HCT116 (cell line): Measurements from ENCODE around the gene TSC22D3. TPM values are rescaled to one million over a fixed set of nuclear protein-coding genes. Genes with fewer than 3 reads are reported as not detected.

Experiments used
- ATAC-seq: fragments of 200-7000 bp; cut with Tn5 transposase; 2 replicates; pipeline ENCODE4 v1.9.1; 2020; ENCODE audit warnings: mild to moderate bottlenecking, moderate library complexity
- BruUV-seq: library from RNA; stranded (reverse); fragments of 400-500 nt; replicated peaks from 2 replicates; lab custom pipeline; 2021; lab: Mats Ljungman, UMichigan
- CTCF ChIA-PET: fragments of 300-600 bp; sonication (Branson Sonifier 250); formaldehyde crosslinking; loops from one replicate; lab custom pipeline; 2021; ENCODE audit warnings: antibody characterized with exemption; lab: Charles Lee
- POLR2A ChIA-PET: fragments of 300-600, 350-600 bp; sonication (Branson Sonifier 250); formaldehyde crosslinking; loops from one replicate; lab custom pipeline; 2021; ENCODE audit warnings: antibody characterized with exemption; lab: Charles Lee
- RAD21 ChIA-PET, 2 experiments: fragments of 300-600 bp; sonication (Branson Sonifier 250); formaldehyde crosslinking; loops; one replicate each; lab custom pipeline; 2023; ENCODE audit warnings: low total read pairs in 2 of 2; ENCODE audit not compliant: uncharacterized antibody in 2 of 2, unreplicated experiment in 2 of 2, low non-redundant PET in 1 of 2; lab: Charles Lee
- DNase-seq: peaks from one replicate; pipeline ENCODE4 v3.0.0-alpha.2; 2010; ENCODE audit warnings: low read depth, low spot score
- H2AFZ ChIP-seq: fragments of 200-600 bp; shearing (Covaris generic), sonication (generic); 2 replicates; pipeline ENCODE4 v1.6.1; 2017; ENCODE audit warnings: low read depth, mixed run types, mixed read lengths, antibody characterized with exemption, low read length; ENCODE audit not compliant: poor library complexity, severe bottlenecking
- H3K27ac ChIP-seq: 2 replicates; pipeline ENCODE4 v1.5.1; 2012; ENCODE audit warnings: low read depth, low read length
- H3K27me3 ChIP-seq: fragments of 200-600 bp; sonication (generic); 2 replicates; pipeline ENCODE4 v1.6.1; 2016; ENCODE audit warnings: mixed run types, low read length, mixed read lengths; ENCODE audit not compliant: insufficient read depth
- H3K36me3 ChIP-seq, 2 experiments: fragments of 200-500 bp in 1 of 2; fragments of 200-600 bp in 1 of 2; sonication (Bioruptor generic) in 1 of 2; sonication (generic) in 1 of 2; 2 replicates each; pipeline versions ENCODE4 v1.5.1 to v1.6.1; 2014 to 2016; ENCODE audit warnings: low read length in 2 of 2, inconsistent platforms in 1 of 2, mixed read lengths in 1 of 2, mixed run types in 1 of 2; ENCODE audit not compliant: insufficient read depth in 2 of 2, control insufficient read depth in 1 of 2
- H3K4me1 ChIP-seq, 2 experiments: fragments of 200-600 bp in 1 of 2; sonication (generic) in 1 of 2; 2 replicates each; pipeline versions ENCODE4 v1.5.1 to v1.6.1; 2012 to 2017; ENCODE audit warnings: low read length in 2 of 2, inconsistent platforms in 1 of 2, mild to moderate bottlenecking in 1 of 2, mixed read lengths in 1 of 2, mixed run types in 1 of 2, moderate library complexity in 1 of 2; ENCODE audit not compliant: insufficient read depth in 2 of 2, control insufficient read depth in 1 of 2
- H3K4me2 ChIP-seq: fragments of 200-600 bp; sonication (generic); 2 replicates; pipeline ENCODE4 v1.6.1; 2017; ENCODE audit warnings: mixed run types, low read length, mixed read lengths
- H3K4me3 ChIP-seq, 2 experiments: fragments of 200-600 bp in 1 of 2; sonication (generic) in 1 of 2; replicated peaks in 1 of 2; 2 replicates each; pipeline ENCODE4 v1.5.1; 2011 to 2016; ENCODE audit warnings: low read length in 2 of 2, control low read depth in 1 of 2, low read depth in 1 of 2, mild to moderate bottlenecking in 1 of 2, mixed read lengths in 1 of 2, mixed run types in 1 of 2
- H3K79me2 ChIP-seq: fragments of 200-600 bp; sonication (generic); 2 replicates; pipeline ENCODE4 v1.6.1; 2017; ENCODE audit warnings: mild to moderate bottlenecking, mixed run types, low read length, moderate library complexity, mixed read lengths; ENCODE audit not compliant: insufficient read depth
- H3K9ac ChIP-seq: fragments of 200-600 bp; sonication (generic); 2 replicates; pipeline ENCODE4 v1.6.1; 2016; ENCODE audit warnings: low read length, mixed read lengths
- H3K9me2 ChIP-seq: fragments of 200-600 bp; sonication (generic), shearing (Covaris generic); 2 replicates; pipeline ENCODE4 v1.6.1; 2017; ENCODE audit warnings: mixed run types, mild to moderate bottlenecking, moderate library complexity; ENCODE audit not compliant: insufficient read depth
- H3K9me3 ChIP-seq, 2 experiments: fragments of 200-500 bp in 1 of 2; fragments of 200-600 bp in 1 of 2; sonication (Bioruptor generic) in 1 of 2; sonication (generic) in 1 of 2; 2 replicates each; pipeline ENCODE4 v1.6.1; 2014 to 2017; ENCODE audit warnings: low read length in 2 of 2, mixed read lengths in 2 of 2, inconsistent platforms in 1 of 2, low read depth in 1 of 2, mild to moderate bottlenecking in 1 of 2, mixed run types in 1 of 2, moderate library complexity in 1 of 2; ENCODE audit not compliant: control insufficient read depth in 1 of 2, insufficient read depth in 1 of 2
- H4K20me1 ChIP-seq: fragments of 200-600 bp; sonication (generic), shearing (Covaris generic); 2 replicates; pipeline ENCODE4 v1.6.1; 2017; ENCODE audit warnings: mixed run types, mild to moderate bottlenecking, moderate library complexity; ENCODE audit not compliant: insufficient read depth
- ATF3 ChIP-seq: IDR thresholded peaks from 2 replicates; pipeline ENCODE4 v1.6.1; 2012
- CBX3 ChIP-seq: IDR thresholded peaks from 2 replicates; pipeline ENCODE4 v1.6.1; 2012; ENCODE audit warnings: low read depth
- CEBPB ChIP-seq: IDR thresholded peaks from 2 replicates; pipeline ENCODE4 v1.6.1; 2012; ENCODE audit warnings: low read depth
- CTCF ChIP-seq, 3 experiments: fragments of 200-600 bp in 1 of 3; sonication (generic) in 1 of 3; IDR thresholded peaks in 2 of 3; conservative IDR thresholded peaks in 1 of 3; 2 replicates each; pipeline ENCODE4 v1.5.1; 2012 to 2017; ENCODE audit warnings: low read depth in 2 of 3, low read length in 2 of 3, antibody characterized with exemption in 1 of 3, borderline replicate concordance in 1 of 3, control low read depth in 1 of 3, mild to moderate bottlenecking in 1 of 3, mixed read lengths in 1 of 3, mixed run types in 1 of 3, moderate library complexity in 1 of 3; ENCODE audit not compliant: insufficient read depth in 1 of 3
- EGR1 ChIP-seq: IDR thresholded peaks from 2 replicates; pipeline ENCODE4 v1.6.1; 2012; ENCODE audit warnings: low read depth
- EZH2 ChIP-seq: fragments of 200-600 bp; sonication (generic); IDR thresholded peaks from 2 replicates; pipeline ENCODE4 v1.6.1; 2017; ENCODE audit warnings: antibody characterized with exemption, mixed run types
- FOSL1 ChIP-seq: IDR thresholded peaks from 2 replicates; pipeline ENCODE4 v1.6.1; 2012; ENCODE audit warnings: low read depth
- JUND ChIP-seq: IDR thresholded peaks from 2 replicates; pipeline ENCODE4 v1.6.1; 2012
- MAX ChIP-seq: IDR thresholded peaks from 2 replicates; pipeline ENCODE4 v1.6.1; 2012
- POLR2A ChIP-seq: IDR thresholded peaks from 2 replicates; pipeline ENCODE4 v1.7.0; 2011; ENCODE audit warnings: borderline replicate concordance; ENCODE audit not compliant: insufficient read depth, insufficient read length; ENCODE audit errors: extremely low read depth
- RAD21 ChIP-seq: IDR thresholded peaks from 2 replicates; pipeline ENCODE4 v1.6.1; 2012; ENCODE audit warnings: low read depth, mild to moderate bottlenecking
- REST ChIP-seq: IDR thresholded peaks from 2 replicates; pipeline ENCODE4 v1.6.1; 2012; ENCODE audit warnings: low read depth
- SP1 ChIP-seq: IDR thresholded peaks from 2 replicates; pipeline ENCODE4 v1.6.1; 2012; ENCODE audit warnings: low read depth
- SRF ChIP-seq: IDR thresholded peaks from 2 replicates; pipeline ENCODE4 v1.6.1; 2012; ENCODE audit warnings: low read depth
- YY1 ChIP-seq: IDR thresholded peaks from 2 replicates; pipeline ENCODE4 v1.6.1; 2011; ENCODE audit warnings: low read length, low read depth, moderate library complexity, mild to moderate bottlenecking; ENCODE audit not compliant: insufficient replicate concordance; ENCODE audit errors: extremely low read depth
- ZNF274 ChIP-seq: fragments of 200-500 bp; sonication (Bioruptor generic); IDR thresholded peaks from 2 replicates; pipeline ENCODE4 v1.6.1; 2014; ENCODE audit warnings: mild to moderate bottlenecking, low read depth, low read length, inconsistent platforms
- intact Hi-C: fragments of 100-400 bp; cut with micrococcal nuclease; formaldehyde crosslinking; loops from 2 replicates; pipeline ENCODE4 v1.10.0; 2022
- total RNA-seq: library from RNA; stranded (reverse); gene quantifications from one replicate; pipeline ENCODE4 v1.2.1, GENCODE V29; 2021; ENCODE audit not compliant: unreplicated experiment

TSC22D3 gene
- total RNA-seq, 1 experiment from 2014 or later: 24.6 TPM

GRCh38 chrX:107673933-107674479 is 101.6 kb downstream of the TSC22D3 start:
- no peak for DNase-seq
- POLR2A ChIA-PET: interaction anchor here (1.6 kb wide), 1 partner anchor 103 kb away, joined by 5 read pairs; the partner anchor contains the start of gene NCBP2L
- no peaks in the 10 kb centered on the region for H3K79me2 ChIP-seq
- intact Hi-C loops: loop anchor here (1.0 to 2.0 kb wide), 2 partner anchors 44 to 103 kb away; partner anchors contain the start of gene NCBP2L
- H3K27me3 ChIP-seq: no peaks in the 10 kb centered on the region
- H4K20me1 ChIP-seq: no peaks in the 10 kb centered on the region
- no peak for ATAC-seq
- H2AFZ ChIP-seq: no peak overlapping the region
- BruUV-seq: no TSS peak
- CTCF ChIA-PET: interaction anchor here (1.6 to 2.0 kb wide), 3 partner anchors 44 to 101 kb away, joined by 7 to 10 read pairs (median 9); partner anchors contain the start of gene TSC22D3
- H3K9ac ChIP-seq: no peak overlapping the region
- H3K9me2 ChIP-seq: no peaks in the 10 kb centered on the region
- TF ChIP-seq ATF3 (no peak), SP1 (no peak), CTCF (IDR thresholded peaks at IDR 0.05 in 2 of 3, conservative IDR thresholded peaks at IDR 0.05 in 1 of 3; ENCODE audit: borderline replicate concordance in 1 of 3, insufficient read depth in 1 of 3, low read depth in 2 of 3, low read length in 2 of 3) (no peak), EGR1 (no peak), JUND (no peak), POLR2A (no peak), FOSL1 (no peak), EZH2 (no peak), CBX3 (no peak), SRF (no peak), CEBPB (no peak), MAX (no peak), REST (no peak), ZNF274 (no peak), YY1 (no peak), RAD21 (no peak)
- H3K36me3 ChIP-seq: no peaks in the 10 kb centered on the region
- RAD21 ChIA-PET: interaction anchor here in 1 of 2 experiments (1.0 kb wide), 1 partner anchor 101 kb away, joined by 3 read pairs; the partner anchor contains the start of gene TSC22D3
- no peaks in the 10 kb centered on the region for H3K9me3 ChIP-seq
- no peak overlapping the region for H3K27ac ChIP-seq
- H3K4me2 ChIP-seq: peak overlapping the region; percentile 55; the same call in 1 of the 2 replicates
- H3K4me1 ChIP-seq: peaks cover 33 to 51% of the 10 kb centered on the region in 2 experiments
- H3K4me3 ChIP-seq: no peak overlapping the region
